ENCODE data around the gene LSP1.

DNA sequence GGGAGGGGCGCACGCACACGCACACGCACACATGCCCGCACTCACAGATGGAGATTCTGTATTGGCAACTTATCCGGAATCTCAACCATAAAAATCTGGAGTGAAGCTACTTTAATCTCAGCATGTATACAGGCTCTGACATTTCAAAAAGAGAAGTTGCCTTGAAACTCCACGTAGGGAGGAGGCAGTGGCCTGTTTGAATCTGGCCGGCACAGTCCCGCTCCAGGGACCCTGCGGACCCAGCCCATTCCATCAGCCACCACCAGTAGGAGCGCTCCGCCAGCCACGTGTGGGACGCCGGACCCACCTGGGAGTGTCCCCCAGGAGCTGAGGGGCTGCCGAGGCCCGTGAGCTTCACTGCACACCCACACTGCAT is 20.0 kb upstream of the LSP1 start:
- TF ChIP-seq POLR2AphosphoS5 (IDR thresholded peaks at IDR 0.05; ENCODE audit: low read depth, low read length) (no peak), POLR2A (IDR thresholded peaks at IDR 0.05; ENCODE audit: low read depth, low read length) (no peak)
